Measurements from ENCODE around the gene PLSCR3.

PLSCR3 gene

DNA sequence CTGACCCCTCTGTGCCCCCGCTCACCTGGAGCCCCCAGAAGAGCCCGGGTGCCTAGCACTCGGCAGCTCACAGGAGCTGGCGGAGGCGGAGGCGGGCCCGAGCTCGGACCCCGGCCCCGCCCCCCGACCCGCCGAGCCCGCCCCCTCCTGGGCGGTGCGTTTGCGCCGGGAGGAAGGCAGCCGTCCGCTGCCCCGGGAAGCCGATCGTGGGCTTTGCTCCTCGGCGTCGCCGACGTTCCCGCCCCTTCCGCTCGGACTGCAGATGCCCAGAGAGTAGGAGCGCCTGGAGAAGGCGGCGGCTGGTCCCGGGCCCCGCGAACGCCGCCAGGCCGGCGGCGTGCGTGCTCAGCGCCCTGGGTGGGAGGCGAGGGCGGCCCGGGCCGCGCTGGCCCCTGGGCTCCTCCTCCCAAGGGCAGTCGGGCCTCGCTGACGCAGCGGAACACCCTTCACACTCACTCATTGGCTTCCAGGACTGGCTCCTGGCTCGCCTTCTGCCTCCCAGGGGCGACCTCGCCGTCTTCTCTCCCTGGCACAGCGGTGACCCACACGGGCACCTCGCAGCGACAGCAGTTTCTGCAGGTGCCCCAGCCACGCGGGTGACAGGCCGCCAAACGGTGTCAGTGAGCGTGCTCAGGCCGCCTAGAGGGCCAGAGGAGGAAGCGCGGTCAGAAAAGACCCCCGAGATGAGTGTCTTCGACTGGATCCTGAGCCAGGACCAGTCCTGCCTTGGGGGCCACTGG is at the start of gene PLSCR3:
Gene PLSCR3 (minus strand): TSS at position 74 of the 740 bp plus-strand sequence. CDS start 415 bp downstream, outside the sequence.
- peak; percentile 97 for DNase-seq

DNA sequence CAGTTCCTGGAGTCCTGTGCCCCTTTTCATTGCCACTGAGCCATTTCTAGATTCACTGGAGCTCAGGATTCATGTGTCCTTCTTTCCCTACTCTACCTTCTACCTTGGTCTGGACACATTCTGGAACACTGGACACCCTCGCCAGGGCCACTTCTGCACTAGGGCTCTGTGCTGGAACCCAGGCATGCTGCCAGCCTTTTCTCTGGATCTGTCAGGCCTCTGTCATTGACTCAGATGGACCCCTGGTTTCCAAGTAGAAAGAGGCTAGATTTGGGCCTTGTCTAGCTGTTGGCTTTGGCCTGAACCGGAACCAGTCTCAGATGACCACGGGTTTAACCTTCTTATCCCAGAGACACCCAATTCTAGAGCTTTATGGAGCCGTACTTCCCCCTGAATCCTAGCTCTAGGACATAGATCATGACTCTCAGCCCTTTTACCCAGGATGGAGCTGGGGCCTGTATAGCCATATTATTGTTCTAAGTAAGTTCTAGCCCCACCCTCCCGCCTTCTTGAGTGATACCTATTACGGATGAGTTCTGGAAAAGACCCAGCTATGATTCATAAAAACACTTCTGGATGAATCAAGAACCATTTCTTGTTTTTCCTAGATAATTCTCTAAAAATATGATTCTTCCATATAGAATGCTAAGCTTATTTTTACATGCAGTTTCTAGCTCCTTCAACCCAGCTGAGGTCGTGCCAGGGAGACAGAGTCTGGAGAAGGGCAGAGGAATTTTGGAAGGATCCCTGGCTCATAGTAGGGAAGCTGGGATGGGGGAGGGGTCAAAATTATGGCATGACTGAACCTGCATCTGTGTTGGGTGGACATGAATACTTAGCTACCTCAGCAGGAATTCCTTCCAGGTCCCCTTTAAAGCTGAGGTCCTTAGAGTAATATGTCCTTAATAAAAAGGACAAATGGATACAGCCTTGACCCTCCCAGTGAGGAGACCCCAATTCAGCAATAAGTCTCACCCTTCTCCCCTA is 49.5 kb upstream of the PLSCR3 start:
- DNase-seq: no peak

DNA sequence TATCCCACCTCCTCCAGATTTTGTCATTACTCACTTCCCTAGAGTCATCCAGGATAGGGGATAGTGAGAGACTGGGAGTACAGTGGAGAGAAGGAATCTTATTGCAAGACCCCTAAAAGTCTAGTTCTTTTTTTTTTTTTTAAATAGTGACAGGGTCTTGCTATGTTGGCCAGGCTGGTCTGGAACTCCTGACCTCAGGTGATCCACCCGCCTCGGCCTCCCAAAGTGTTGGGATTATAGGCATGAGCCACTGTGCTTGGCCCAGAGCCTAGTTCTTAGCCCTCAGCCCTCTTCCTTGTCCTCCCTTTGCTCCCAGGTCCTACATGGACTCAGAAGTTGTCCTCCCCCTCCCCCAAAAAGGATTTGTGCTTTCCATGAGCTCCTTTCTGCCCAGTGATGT is 47.8 kb upstream of the PLSCR3 start:
- DNase-seq: no peak

DNA sequence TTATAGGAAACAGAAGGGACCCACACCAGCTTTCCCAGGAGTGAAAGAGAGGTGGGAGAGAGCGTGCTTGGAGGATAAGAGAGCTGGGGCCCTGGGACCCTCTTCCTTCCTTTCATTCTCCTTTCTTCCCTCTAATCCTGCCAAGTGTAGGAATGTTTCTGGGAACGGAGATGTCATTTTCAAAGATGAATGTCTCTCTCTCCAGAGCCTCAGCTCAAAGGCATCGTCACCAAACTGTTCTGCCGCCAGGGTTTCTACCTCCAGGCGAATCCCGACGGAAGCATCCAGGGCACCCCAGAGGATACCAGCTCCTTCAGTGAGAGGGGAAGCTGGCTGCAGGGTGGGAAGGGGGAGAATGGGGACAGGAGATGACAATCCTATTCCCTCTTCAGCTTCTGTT is 46.9 kb upstream of the PLSCR3 start:
- peak; percentile 64 for DNase-seq

DNA sequence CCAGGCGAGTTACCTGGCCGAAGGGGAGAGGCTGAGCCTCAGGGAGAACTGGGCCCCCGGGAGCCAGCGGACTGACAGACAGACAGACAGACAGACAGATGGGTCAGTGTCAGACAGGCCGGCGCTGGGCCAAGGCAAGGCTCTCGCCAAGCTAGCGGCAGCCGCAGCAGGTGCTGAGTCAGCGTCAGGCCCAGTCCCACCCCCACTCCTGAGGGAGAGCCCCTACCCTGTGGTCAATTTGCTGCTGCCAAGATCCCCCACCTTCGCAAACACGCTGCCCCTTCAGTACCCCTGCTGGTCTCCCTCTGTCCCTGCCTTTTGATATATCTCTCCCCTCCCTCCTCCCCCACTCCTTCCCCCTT is 46.5 kb upstream of the PLSCR3 start:
- DNase-seq: peak; percentile 80

DNA sequence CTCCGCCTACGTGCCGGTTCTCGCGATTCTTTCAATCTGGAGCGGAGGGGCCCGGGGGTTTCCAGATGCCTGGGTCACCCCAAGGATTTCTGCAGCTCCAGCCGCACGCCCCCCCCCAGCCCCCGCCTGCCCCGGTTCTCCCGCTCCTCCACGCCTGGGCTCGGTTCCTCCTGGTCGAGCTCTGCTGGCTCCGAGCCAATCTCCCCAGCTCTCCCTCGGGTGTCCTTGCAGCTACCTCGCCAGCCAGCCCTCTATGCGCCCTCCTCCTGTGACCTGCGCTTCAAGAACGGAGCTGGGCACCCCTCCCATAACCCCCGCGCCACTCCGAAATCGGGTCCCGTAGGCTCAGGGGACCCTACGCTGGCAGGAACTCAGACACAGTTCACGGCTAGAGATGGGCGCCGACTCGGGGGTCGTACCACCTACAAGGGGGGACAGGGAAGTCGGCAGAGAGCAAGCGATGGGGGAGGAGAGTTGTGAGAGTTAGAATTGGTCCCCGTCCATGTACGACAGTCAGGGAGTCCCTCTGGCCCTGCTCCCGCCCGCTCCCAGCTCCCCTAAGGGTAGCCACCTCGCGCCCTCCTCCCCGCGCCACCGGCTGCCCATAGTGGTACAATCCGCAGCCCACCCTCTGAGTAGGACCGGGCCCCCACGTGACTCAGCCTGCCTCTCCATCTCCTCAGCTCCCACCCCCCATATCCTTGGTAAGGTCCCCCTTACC is 45.9 kb upstream of the PLSCR3 start:
- peak; percentile 67 for DNase-seq

GRCh38 chr17:7439462-7440112 is 45.3 kb upstream of the PLSCR3 start, which contains the start of gene FGF11:
FGF11 (plus strand) TSS chr17:7439512; CDS start chr17:7439621, 109 bp downstream.
- peak; percentile 75 for DNase-seq

DNA sequence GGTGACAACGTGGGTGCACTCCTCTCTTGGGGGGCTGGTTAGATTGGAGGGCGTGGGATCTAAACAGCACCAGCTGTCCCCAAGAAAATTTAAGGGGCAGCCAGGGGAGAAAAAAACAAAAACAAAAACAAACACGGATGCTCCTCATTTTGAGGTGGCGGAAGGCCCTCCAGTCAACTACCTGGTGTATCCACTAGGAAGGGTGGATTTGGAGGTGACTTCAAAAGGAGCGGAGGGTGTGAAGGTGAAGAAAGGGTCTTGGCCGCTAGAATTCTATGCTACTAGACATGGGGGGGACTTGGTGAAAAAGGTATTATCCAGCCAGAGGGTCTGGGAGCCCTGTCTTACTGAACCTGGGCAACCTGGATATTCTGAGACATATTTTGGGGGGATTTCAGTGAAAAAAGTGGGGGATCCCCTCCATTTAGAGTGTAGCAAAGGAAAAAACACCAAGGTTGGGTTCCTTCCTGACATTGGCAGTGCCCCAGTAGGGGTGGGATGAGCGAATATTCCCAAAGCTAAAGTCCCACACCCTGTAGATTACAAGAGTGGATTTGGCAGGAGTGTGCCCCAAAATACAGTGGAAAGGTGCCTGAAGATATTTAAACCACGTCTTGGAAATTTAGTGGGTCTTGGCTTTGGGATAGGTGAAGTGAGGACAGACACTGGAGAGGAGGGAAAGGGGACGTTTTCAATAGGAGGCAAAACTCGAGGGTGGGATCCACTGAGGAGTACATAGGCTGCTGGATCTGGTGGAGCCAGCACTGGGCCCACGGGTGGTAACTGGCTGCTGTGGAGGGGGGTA is 44.5 kb upstream of the PLSCR3 start:
- DNase-seq: no peak

GRCh38 chr17:7437950-7438614 is 43.8 kb upstream of the PLSCR3 start:
- DNase-seq: peak; percentile 84

GRCh38 chr17:7437369-7437863 is 43.1 kb upstream of the PLSCR3 start:
- peak; percentile 49 for DNase-seq

DNA sequence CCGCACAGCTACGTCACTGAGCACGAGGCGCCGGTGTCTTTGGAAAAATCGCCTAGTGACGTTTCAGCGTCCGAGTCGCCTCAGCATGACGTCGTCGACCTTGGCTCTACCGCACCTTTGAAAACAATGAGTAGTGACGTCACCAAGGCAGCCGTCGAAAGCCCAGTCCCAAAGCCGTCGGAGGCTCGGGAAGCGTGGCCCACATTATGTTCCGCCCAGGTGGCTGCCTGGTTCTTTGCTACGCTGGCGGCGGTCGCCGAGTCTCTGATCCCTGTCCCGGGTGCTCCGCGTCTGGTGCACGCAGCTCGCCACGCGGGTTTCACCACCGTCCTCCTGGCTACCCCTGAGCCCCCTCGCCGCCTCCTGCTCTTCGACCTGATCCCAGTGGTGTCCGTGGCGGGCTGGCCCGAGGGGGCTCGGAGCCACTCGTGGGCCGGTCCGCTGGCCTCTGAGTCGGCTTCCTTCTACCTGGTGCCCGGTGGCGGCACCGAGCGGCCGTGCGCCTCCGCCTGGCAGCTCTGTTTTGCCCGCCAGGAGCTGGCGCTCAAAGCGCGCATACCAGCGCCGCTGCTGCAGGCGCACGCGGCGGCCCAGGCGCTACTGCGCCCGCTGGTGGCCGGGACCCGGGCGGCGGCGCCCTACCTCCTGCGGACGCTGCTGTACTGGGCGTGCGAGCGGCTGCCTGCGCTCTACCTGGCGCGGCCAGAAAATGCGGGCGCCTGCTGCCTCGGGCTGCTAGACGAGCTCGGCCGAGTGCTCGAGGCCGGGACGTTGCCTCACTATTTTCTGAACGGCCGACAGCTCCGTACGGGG is 42.4 kb upstream of the PLSCR3 start:
- DNase-seq: peak; percentile 96

- peak; percentile 90 for DNase-seq
Observed at GRCh38 chr17:7435676-7436555, 41.6 kb upstream of the PLSCR3 start.

- no peak for DNase-seq
Observed at GRCh38 chr17:7432296-7432695, 38.0 kb upstream of the PLSCR3 start.

DNA sequence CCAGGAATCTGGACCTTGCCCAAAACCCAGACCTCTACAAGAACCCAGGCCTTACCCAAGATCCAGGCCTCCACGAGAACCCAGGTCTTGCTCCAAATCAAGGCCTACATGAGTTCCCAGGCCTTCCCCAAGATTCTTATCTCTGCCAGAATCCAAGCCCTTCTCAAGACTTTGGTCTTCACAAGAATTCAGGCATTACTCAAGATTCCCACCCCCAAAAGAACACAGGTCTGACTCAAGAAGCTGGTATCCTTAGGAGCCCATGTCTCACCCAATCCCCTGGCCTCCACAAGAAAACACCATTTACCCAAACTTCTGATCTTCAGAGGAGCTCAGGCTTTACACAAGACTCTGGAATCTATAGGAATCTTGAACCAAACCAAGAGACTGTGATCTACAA is 36.9 kb upstream of the PLSCR3 start:
- DNase-seq: no peak

- DNase-seq: no peak
Observed at GRCh38 chr17:7429722-7430121, 35.4 kb upstream of the PLSCR3 start.

DNA sequence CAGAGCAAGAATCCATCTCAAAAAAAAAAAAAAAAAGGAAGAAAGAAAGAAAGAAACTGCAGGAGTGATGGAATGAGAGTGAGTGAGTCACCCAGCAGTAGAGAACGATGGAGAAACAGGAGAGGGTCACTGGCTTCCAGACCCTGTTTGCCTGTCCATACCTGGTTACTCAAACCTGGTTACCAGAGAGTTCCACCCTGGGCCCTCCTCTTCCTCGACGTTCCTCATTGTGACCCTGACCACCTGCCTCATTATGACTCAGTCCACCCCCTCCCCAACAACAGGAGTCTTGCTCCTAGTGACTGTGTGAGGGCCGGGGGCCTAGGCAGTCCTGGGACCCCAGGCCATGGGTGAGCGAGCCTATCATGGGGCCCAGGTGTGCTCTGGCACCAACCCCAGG is 34.2 kb upstream of the PLSCR3 start, which contains the start of gene SPEM3:
Gene SPEM3 (plus strand): TSS at position 301 of the 400 bp plus-strand sequence. CDS start 46 bp downstream, at position 347.
- DNase-seq: no peak

GRCh38 chr17:7427549-7427948 is 33.2 kb upstream of the PLSCR3 start:
- DNase-seq: no peak

- no peak for DNase-seq
Observed at GRCh38 chr17:7426896-7427489, 32.7 kb upstream of the PLSCR3 start.
